ENCODE data around the gene SCN4A.
"Not testable (repeated sequence)": the region's sequence is repeated elsewhere in the genome, so short reads cannot be mapped to it uniquely, and the experiment has no call there.

The SCN4A gene

DNA sequence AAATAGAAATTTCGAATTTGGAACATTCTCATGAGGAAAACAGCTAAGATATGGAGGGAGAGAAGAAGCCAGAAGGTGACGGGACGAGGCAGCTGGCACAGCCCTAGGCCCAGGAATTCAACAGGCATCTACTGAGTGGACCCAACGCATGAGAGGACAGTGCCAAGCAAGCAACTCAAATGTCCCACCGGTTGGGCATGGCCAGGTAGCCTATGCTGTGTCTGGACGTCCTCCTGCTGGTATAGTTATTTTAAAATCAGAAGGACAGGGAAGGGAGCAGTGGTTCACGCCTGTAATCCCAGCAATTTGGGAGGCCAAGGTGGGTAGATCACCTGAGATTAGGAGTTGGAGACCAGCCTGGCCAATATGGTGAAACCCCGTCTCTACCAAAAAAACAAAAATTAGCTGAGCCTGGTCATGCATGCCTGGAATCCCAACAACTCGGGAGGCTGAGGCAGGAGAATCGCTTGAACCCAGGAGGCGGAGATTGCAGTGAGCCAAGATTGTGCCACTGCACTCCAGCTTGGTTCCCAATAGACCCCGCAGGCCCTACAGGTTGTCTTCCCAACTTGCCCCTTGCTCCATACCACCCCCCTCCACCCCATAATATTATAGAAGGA, 56.0 kb downstream of the SCN4A start:
- no peak for DNase-seq (ENCODE audit: low spot score)

DNA sequence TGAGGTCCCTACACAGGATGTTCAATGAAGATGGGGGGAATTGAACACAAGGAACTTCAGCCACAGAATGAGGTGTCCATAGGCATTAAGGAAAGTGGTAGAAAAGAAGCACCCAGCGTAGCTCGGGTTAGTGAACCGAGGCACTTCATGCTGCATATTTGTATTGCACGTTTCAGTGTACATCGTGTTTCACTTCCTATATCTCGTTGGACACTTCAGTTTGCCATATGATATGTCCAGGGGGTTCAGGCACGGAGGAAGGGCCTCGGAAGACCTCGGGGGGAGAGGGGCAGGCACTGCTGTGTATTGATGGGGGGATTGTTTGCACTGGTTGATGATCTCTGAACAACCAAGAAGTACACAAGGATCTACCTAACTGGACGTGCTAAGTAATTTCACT, 57.0 kb downstream of the SCN4A start:
- DNase-seq (ENCODE audit: low spot score): not testable (repeated sequence)

DNA sequence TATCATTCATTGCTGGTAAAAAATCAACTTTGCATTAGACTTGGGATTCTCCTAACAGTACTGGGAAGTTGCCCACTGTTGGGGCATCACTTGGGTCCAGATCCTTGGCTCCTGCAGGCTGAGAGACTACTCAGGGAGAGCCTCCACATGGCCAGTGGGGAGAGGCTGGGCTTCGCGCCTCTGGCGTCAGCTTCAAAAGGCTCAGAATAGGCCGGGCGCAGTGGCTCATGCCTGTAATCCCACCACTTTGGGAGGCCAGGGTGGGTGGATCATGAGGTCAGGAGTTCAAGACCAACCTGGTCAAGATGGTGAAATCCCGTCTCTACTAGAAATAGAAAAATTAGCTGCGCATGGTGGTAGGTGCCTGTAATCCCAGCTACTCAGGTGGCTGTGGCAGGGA, 58.2 kb downstream of the SCN4A start:
- DNase-seq (ENCODE audit: low spot score): no peak

DNA sequence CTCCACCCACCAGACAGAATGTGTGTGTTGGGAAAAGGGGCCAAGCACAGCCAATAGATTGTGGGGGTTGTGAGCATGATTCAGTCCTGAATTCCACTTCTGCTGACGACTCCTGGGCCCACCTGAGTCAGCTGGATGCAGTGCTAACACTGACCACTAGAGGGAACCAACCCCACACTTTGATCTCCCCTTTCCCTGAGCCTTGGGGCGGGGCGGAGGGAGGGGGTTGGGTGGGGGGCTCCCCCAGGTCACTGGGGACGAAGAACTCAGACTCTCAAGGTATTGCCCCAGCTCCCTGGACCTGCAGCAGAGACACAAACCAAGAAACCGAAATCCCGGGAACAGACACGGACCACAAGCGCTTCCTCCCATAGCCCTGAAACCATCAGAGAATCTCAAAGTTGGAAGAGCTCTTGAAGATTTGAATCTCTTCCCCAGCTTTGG, 61.0 kb downstream of the SCN4A start:
- peak; percentile 63 for DNase-seq (ENCODE audit: low spot score)

DNA sequence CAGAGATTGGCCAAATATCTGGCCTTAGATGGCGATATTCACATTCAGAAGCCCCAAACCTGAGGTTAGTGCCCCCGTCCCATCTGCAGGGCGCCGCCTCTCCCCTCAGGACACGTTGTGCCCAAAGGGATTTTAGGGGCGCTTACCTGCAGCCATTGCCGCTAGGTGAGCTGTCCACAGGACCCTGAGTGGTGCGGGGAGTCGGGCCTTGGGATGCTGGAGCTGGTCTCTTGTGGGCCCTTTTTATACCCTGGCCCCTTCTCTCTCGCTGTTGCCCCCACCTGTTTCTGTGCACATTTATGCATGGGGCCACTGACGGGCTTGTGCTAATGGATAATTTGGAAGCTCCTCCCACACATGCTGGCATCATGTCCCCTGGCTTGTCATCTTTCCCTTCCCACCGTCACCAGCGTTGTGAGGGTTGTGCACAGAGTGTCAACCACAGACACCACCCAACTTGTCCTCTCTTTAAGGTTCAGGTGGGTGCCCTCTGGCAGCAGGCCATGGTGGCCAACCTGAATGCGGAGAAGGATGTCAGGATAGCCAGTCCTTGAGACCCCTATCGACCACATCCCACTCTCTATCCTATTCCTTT, 61.6 kb downstream of the SCN4A start, which contains the start of gene CSHL1:
CSHL1 (minus strand) TSS at position 218 of the 595 bp plus-strand sequence; CDS start at position 156, 62 bp downstream.
- DNase-seq (ENCODE audit: low spot score): no peak

DNA sequence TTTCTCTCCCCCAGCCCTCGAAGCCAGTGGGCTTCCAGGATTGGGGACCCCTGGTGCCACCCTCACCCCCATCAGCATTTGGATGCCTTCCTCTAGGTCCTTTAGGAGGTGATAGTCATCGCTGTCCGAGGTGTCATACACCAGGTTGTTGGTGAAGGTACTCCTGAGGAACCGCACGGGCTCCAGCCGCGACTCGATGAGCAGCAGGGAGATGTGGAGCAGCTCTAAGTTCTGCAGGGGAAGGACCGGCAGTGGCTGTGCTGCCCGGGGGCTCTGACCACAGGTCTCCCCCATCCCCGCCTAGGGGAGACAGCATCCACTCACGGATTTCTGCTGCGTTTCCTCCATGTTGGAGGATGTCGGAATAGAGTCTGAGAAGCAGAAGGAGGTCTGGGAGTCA, 62.6 kb downstream of the SCN4A start:
- no peak for DNase-seq (ENCODE audit: low spot score)

DNA sequence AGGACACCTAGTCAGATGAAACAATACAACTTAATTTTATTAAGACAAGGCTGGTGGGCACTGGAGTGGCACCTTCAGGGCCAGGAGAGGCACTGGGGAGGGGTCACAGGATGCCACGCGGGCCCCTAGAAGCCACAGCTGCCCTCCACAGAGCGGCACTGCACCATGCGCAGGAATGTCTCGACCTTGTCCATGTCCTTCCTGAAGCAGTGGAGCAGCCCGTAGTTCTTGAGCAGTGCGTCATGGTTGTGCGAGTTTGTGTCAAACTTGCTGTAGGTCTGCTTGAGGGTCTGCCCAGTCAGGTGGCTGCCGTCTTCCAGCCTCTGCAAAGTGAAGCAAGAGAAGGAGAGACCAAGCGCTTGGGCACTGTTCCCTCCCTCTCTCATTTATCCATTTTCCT, 63.1 kb downstream of the SCN4A start:
- DNase-seq (ENCODE audit: low spot score): not testable (repeated sequence)

DNA sequence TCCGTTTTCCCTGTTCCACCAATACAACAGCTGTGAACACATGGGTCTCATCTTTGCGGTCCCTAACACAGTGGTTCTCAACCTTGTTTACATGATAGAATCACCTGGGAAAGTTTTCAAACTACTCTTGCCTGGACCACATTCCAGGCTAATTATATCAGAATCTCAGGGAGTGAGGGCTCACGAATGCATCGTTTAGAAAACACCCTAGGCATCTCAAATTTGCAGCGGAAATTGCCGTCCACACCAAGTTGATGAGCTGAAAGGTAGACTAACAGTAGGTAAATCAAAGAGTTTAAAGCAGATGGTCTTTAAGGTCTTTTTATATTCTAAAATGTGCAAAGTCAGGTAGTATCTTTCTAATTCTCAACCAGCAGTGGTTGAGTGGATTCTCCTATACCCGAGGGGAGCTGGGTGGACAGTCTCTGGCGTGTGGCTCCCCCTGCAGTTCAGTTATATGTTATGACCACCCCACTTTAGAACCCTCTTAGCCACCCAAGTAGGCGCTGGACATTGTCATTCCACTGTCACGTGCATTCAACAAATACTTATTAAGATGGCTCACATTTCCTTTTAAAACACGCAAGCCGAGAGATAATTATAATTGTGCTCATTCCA, 65.4 kb downstream of the SCN4A start:
- not testable (repeated sequence) for DNase-seq (ENCODE audit: low spot score)

DNA sequence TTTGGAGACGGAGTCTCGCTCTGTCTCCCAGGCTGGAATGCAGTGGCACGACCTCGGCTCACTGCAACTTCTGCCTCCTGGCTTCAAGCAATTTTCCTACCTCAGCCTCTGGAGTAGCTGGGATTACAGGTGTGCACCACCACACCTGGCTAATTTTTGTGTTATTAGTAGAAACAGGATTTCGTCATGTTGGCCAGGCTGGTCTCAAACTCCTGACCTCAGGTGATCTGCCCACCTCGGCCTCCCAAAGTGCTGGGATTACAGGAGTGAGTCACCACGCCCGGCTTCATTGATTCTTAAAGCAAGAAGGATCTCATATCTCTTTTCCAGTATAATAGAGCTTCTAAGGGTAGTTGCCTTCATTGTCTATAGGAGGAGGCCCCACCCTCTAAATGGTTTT, 67.9 kb downstream of the SCN4A start:
- not testable (repeated sequence) for DNase-seq (ENCODE audit: low spot score)

DNA sequence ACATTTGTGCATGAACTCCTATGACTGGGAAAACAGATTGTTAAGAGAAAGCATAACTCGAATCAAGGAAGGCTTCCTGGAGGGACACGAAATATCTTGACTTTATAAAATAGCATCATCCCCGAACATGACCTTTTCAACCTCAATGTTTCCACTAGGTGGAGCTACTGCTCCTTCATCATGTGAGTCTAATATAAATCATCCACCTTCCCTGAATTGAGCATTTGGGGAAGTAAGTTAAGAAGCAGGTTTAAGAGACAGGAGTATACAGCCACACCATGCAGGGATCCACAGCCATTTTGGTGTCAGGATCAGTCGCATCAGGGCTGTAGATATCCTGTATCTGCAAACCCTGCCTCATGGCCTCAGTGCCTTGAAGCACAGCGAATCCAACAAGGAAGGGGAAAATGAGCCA, 68.9 kb downstream of the SCN4A start:
- peak; percentile 51 for DNase-seq (ENCODE audit: low spot score)

DNA sequence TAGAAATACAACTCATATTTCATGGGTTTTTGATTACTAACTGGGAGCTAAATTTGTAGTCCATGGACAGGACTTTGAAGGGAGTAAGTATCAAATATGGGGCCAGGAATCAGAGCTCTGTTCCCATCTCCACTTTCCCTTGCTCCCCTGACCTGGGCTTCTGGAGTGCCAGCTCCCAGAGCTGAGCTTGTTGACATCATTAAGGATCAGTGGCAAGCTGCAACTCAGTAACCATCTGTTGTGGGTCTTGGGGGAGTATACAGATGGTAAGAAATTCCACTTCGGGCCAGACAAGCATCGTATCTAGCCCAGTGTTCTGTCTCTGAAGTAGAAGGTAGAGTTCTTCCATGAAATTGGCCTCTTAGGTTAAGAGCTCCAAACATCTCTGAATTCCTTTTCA, 70.7 kb downstream of the SCN4A start:
- not testable (repeated sequence) for DNase-seq (ENCODE audit: low spot score)

DNA sequence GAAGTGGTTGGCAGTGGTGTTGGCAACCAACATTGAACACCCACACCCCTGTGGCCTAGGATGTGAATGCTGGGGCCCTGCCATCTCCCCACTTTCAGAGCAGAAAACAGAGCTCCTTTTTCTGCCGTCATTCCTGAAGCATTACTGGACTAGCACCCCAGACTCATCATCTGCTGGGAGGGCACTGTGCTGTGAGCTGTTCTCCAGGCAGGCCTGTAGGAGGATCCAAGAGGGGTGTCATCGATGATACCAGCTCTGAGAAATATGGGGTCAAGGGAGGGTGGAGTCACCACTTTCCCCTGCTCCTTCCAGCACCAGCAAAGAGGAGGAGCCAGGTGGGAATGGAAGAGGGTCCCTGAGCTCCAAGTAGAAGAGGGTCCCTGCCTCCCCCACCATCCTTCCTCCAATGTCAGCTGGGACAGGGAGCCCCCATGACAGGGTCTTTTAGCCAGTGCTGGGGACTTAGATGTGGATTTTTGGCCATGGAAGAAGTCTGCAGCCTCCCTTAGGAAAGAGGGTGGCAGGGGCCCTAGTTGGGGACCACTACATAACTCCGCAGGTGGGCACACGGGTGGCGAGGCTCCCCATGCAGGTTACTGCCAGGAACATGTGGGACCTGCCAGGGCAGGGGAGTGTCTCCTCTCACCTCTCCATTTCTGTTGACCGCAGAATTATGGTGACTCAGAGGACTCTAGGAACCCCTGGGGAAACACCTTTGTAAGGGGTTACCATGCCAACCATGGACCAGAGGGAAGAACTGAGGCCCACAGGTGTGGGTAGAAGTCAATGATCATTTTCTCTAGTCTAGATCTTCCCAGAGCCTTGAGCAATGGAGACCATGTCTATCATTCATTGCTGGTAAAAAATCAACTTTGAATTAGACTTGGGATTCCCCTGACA, 73.6 kb downstream of the SCN4A start:
- DNase-seq (ENCODE audit: low spot score): peak; percentile 47

DNA sequence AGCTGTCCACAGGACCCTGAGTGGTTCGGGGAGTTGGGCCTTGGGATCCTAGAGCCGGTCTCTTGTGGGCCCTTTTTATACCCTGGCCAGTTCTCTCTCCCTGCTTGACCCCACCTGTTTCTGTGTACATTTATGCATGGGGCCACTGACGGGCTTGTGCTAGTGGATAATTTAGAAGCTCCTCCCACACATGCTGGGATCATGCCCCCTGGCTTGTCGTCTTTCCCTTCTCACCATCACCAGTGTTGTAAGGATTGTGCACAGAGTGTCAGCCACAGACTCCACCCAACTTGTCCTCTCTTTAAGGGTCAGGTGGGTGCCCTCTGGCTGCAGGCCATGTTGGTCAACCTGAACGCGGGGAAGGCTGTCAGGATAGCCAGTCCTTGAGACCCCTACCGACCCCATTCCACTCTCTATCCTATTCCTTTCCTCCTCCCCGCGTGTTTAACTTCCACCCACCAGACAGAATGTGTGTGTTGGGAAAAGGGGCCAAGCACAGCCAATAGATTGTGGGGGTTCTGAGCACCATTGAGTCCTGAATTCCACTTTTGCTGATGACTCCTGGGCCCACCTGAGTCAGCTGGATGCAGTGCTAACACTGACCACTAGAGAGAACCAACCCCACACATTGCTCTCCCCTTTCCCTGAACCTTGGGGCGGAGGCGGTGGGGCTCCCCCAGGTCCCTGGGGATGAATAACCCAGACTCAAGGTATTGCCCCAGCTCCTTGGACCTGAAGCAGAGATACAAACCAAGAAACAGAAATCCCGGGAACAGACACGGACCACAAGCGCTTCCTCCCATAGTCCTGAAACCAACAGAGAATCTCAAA, 76.0 kb downstream of the SCN4A start, which contains the start of gene CSH1:
CSH1 (minus strand) TSS at position 51 of the 831 bp plus-strand sequence. CDS start 63 bp downstream, outside the sequence.
- DNase-seq (ENCODE audit: low spot score): not testable (repeated sequence)

DNA sequence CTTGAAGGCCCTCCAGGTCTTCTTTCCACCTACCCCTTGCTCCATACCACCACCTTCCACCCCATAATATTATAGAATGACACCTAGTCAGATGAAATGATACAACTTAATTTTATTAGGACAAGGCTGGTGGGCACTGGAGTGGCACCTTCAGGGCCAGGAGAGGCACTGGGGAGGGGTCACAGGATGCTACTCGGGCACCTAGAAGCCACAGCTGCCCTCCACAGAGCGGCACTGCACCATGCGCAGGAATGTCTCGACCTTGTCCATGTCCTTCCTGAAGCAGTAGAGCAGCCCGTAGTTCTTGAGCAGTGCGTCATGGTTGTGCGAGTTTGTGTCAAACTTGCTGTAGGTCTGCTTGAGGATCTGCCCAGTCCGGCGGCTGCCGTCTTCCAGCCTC, 77.9 kb downstream of the SCN4A start:
- DNase-seq (ENCODE audit: low spot score): not testable (repeated sequence)

DNA sequence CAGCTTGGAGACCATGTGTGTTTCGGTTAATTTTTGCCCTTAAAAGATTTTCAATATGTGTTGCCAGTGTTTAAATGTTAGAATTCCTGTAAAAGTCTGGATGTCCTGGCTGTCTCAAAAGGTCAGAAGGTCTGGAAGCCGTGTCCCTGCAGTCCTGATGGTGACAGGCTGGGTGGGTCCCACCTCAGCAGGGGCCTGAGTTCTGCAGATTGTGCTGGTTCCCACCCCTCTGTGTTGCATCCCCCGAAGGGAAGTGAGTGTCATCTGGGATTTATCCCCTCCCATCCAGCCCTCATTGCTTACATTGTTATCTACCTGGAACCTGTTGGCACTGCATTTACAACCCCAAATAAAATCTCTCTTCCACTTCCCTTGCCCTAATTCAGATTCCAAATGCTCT, 78.7 kb downstream of the SCN4A start:
- not testable (repeated sequence) for DNase-seq (ENCODE audit: low spot score)

DNA sequence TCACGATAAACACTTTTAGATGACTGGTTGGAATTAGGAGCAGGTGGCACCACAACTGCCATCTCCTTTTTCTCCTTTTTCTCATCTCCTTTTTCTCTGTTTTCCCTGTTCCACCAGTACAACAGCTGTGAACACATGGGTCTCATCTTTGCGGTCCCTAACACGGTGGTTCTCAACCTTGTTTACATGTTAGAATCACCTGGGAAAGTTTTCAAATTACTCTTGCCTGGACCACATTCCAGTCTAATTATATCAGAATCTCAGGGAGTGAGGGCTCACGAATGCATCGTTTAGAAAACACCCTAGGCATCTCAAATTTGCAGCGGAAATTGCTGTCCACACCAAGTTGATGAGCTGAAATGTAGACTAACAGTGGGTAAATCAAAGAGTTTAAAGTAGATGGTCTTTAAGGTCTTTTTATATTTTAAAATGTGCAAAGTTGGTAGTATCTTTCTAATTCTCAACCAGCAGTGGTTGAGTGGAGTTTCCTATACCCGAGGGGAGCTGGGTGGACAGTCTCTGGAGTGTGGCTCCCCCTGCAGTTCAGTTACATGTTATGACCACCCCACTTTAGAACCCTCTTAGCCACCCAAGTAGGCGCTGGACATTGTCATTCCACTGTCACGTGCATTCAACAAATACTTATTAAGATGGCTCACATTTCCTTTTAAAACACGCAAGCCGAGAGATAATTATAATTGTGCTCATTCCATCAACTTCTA, 80.2 kb downstream of the SCN4A start:
- DNase-seq (ENCODE audit: low spot score): not testable (repeated sequence)

DNA sequence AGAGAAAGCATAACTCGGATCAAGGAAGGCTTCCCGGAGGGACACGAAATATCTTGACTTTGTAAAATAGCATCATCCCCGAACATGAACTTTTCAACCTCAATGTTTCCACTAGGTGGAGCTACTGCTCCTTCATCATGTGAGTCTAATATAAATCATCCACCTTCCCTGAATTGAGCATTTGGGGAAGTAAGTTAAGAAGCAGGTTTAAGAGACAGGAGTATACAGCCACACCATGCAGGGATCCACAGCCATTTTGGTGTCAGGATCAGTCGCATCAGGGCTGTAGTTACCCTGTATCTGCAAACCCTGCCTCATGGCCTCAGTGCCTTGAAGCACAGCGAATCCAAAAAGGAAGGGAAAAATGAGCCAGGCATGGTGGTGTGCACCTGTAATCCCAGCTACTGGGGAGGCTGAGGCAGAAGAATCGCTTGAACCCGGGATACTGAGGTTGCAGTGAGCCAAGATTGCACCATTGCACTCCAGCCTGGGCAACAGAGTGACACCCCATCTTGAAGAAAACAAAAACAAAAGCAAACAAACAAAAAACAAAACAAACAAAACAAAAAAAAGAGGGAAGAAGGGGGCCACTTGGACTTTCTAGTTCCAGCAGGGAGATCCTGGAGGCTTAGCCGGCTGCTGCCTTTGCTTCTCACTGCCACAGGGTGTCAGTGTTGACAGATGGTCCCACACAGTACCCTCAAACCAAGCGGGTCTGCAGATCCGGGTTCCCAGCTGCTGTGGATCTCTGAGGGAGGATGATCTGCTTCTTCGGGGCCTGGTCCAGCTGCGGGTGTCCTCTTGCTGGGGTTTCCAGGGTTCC, 83.5 kb downstream of the SCN4A start:
- peak; percentile 42 for DNase-seq (ENCODE audit: low spot score)

Measured in activated CD4-positive, alpha-beta T cell treated with anti-CD3 and anti-CD28 coated beads, Interleukin-2, Interleukin-4, amounts not matched to agents 100 ng/mL and 50 ng/mL, durations not matched to agents 16 hours and 8 hours (primary cell).